ENCODE data around the gene PANX2. TPM values are rescaled to one million over a fixed set of nuclear protein-coding genes. Genes with fewer than 3 reads are reported as not detected.

Gene PANX2
- total and polyA plus RNA-seq, 2 experiments from 2014 or later, result 2.8 to 5.1 TPM

GRCh38 chr22:50139843-50140415, 30.6 kb upstream of the PANX2 start (continued):
- TF ChIP-seq STAT1 (IDR thresholded peaks at IDR 0.05; ENCODE audit: unreplicated experiment) (no peak), POLR2AphosphoS5 (IDR thresholded peaks at IDR 0.05; ENCODE audit: low read depth) (no peak), ZNF331 (CRISPR knock-in tag; IDR thresholded peaks at IDR 0.05; ENCODE audit: low read depth) (no peak), EZH2phosphoT487 (IDR thresholded peaks at IDR 0.05; ENCODE audit: unreplicated experiment) (no peak), EZH2 (IDR thresholded peaks at IDR 0.05; ENCODE audit: low read depth, unreplicated experiment) (no peak), REST (IDR thresholded peaks at IDR 0.05; ENCODE audit: unreplicated experiment) (no peak)
- TF ChIP-seq, protein P1, sequence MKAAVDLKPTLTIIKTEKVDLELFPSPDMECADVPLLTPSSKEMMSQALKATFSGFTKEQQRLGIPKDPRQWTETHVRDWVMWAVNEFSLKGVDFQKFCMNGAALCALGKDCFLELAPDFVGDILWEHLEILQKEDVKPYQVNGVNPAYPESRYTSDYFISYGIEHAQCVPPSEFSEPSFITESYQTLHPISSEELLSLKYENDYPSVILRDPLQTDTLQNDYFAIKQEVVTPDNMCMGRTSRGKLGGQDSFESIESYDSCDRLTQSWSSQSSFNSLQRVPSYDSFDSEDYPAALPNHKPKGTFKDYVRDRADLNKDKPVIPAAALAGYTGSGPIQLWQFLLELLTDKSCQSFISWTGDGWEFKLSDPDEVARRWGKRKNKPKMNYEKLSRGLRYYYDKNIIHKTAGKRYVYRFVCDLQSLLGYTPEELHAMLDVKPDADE (IDR thresholded peaks at IDR 0.05), result no peak

DNA sequence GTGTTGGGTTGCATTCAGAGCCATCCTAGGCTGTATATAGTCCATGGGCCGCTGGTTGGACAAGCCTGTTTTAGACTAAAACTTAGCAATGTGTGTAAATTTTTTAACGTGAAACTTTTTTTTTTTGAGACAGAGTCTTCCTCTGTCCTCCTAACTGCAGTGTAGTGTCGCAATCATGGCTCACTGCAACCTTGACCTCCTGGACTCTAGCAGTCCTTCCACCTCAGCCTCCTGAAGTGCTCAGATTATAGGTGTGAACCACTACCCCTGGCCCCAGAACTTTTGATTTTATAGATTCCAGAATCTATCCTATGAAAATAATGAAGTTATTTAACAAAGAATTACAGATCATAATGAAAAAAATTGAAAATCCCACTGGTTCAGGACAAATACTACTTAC, 29.9 kb upstream of the PANX2 start:
- Mint-ChIP-seq H3K27ac (no peak overlapping the region), H3K36me3 (ENCODE audit: low read depth) (no peaks in the 10 kb centered on the region)
- TF ChIP-seq ZNF114 (CRISPR knock-in tag; IDR thresholded peaks at IDR 0.05), result no peak
- TF ChIP-seq REST (IDR thresholded peaks at IDR 0.05; ENCODE audit: unreplicated experiment), result no peak
- TF ChIP-seq EZH2 (IDR thresholded peaks at IDR 0.05; ENCODE audit: low read depth, unreplicated experiment), result no peak
- no peak for TF ChIP-seq NANOG (IDR thresholded peaks at IDR 0.05; ENCODE audit: borderline replicate concordance)
- TF ChIP-seq, protein P2, sequence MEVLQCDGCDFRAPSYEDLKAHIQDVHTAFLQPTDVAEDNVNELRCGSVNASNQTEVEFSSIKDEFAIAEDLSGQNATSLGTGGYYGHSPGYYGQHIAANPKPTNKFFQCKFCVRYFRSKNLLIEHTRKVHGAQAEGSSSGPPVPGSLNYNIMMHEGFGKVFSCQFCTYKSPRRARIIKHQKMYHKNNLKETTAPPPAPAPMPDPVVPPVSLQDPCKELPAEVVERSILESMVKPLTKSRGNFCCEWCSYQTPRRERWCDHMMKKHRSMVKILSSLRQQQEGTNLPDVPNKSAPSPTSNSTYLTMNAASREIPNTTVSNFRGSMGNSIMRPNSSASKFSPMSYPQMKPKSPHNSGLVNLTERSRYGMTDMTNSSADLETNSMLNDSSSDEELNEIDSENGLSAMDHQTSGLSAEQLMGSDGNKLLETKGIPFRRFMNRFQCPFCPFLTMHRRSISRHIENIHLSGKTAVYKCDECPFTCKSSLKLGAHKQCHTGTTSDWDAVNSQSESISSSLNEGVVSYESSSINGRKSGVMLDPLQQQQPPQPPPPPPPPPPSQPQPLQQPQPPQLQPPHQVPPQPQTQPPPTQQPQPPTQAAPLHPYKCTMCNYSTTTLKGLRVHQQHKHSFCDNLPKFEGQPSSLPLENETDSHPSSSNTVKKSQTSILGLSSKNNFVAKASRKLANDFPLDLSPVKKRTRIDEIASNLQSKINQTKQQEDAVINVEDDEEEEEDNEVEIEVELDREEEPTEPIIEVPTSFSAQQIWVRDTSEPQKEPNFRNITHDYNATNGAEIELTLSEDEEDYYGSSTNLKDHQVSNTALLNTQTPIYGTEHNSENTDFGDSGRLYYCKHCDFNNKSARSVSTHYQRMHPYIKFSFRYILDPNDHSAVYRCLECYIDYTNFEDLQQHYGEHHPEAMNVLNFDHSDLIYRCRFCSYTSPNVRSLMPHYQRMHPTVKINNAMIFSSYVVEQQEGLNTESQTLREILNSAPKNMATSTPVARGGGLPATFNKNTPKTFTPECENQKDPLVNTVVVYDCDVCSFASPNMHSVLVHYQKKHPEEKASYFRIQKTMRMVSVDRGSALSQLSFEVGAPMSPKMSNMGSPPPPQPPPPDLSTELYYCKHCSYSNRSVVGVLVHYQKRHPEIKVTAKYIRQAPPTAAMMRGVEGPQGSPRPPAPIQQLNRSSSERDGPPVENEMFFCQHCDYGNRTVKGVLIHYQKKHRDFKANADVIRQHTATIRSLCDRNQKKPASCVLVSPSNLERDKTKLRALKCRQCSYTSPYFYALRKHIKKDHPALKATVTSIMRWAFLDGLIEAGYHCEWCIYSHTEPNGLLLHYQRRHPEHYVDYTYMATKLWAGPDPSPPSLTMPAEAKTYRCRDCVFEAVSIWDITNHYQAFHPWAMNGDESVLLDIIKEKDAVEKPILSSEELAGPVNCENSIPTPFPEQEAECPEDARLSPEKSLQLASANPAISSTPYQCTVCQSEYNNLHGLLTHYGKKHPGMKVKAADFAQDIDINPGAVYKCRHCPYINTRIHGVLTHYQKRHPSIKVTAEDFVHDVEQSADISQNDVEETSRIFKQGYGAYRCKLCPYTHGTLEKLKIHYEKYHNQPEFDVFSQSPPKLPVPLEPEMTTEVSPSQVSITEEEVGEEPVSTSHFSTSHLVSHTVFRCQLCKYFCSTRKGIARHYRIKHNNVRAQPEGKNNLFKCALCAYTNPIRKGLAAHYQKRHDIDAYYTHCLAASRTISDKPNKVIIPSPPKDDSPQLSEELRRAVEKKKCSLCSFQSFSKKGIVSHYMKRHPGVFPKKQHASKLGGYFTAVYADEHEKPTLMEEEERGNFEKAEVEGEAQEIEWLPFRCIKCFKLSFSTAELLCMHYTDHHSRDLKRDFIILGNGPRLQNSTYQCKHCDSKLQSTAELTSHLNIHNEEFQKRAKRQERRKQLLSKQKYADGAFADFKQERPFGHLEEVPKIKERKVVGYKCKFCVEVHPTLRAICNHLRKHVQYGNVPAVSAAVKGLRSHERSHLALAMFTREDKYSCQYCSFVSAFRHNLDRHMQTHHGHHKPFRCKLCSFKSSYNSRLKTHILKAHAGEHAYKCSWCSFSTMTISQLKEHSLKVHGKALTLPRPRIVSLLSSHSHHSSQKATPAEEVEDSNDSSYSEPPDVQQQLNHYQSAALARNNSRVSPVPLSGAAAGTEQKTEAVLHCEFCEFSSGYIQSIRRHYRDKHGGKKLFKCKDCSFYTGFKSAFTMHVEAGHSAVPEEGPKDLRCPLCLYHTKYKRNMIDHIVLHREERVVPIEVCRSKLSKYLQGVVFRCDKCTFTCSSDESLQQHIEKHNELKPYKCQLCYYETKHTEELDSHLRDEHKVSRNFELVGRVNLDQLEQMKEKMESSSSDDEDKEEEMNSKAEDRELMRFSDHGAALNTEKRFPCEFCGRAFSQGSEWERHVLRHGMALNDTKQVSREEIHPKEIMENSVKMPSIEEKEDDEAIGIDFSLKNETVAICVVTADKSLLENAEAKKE (CRISPR knock-in tag; IDR thresholded peaks at IDR 0.05), result no peak

More for the DNA sequence above, 29.9 kb upstream of the PANX2 start:
- Histone ChIP-seq H3K79me2 (replicated peaks; ENCODE audit: insufficient read depth) (no peaks in the 10 kb centered on the region), H4K20me1 (replicated peaks; ENCODE audit: insufficient read depth) (no peaks in the 10 kb centered on the region), H3K27me3 (ENCODE audit: insufficient read depth) (no peaks in the 10 kb centered on the region), H3F3A (replicated peaks; ENCODE audit: low read depth) (no peaks in the 10 kb centered on the region), H3K9me2 (ENCODE audit: insufficient read depth) (no peaks in the 10 kb centered on the region), H3K4me3 (no peak overlapping the region), H3K27ac (ENCODE audit: low read depth) (no peak overlapping the region; the same call in 1 of the 2 replicates), H3K4me2 (no peak overlapping the region), H3K36me3 (ENCODE audit: insufficient read depth) (no peaks in the 10 kb centered on the region), H2AFZ (no peak overlapping the region), H3K4me1 (ENCODE audit: insufficient read depth) (no peaks in the 10 kb centered on the region)
- ATAC-seq, result no peak
- Mint-ChIP-seq H3K4me1 (peaks cover 3% of the 10 kb centered on the region; the same call in 1 of the 3 replicates), H3K9me3 (no peaks in the 10 kb centered on the region), H3K27me3 (ENCODE audit: insufficient read depth, low read depth, poor library complexity) (peaks cover 6% of the 10 kb centered on the region), H3K4me3 (no peak overlapping the region)
- no peak for DNase-seq (ENCODE audit: low spot score)
